Measurements from ENCODE around the gene TMEM139. TPM values are rescaled to one million over a fixed set of nuclear protein-coding genes. Genes with fewer than 3 reads are reported as not detected.

The TMEM139 gene
- total and polyA plus RNA-seq, 4 donors: 8.4 to 31.8 (median 19.5) TPM

DNA sequence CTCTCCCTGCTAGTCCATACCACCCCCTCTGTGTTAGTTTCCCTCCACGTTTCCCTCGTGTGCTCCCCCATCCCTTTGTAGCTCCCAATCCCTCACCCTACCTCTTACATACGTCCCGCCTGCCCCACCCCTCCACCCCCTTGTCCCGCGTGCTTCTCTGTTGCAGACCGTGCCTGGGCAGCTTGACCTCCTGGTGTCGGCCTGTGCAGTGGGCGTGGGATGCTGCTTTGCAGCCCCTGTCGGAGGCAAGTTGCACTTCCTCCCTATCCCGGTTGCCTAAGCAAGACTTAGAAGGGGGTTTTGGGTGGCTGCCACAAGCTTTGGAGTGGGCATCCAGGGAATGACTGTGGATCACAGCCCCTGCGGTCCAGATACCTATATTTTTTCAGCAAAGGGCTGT is 38.9 kb downstream of the TMEM139 start:
- Histone ChIP-seq H3K36me3 (ENCODE audit: control insufficient read depth in 4 of 4, insufficient read depth in 4 of 4, low read length in 4 of 4) (no peaks in the 10 kb centered on the region), H3K27ac (ENCODE audit: low read depth in 1 of 2, low read length in 1 of 2) (no peak overlapping the region)
- 56% methylated on average over 12 of the region's 12 CpGs for WGBS, 2 donors

DNA sequence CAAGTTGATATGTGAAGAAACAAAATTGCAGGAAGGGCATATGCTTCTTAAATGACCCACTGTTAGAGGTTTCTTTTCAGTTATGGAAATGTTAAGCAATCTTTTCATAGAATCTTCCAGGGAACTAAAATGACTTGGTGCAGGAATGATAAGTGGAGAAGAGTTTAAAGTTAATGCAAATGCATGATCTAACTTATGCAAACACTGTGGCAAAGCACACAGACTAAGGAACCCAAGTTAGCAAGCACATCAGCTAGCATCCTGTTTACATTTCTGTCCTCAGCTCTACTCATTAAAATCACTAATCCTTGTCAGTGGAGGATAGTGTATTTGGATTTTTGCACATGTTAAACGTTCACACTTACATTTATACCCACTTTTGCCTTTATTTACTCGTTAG is 40.5 kb downstream of the TMEM139 start:
- Histone ChIP-seq H3K4me3 (no peak overlapping the region), H3K4me1 (ENCODE audit: control insufficient read depth in 5 of 5, insufficient read depth in 5 of 5, low read length in 5 of 5) (peaks cover 0 to 17% (median 0%) of the 10 kb centered on the region in 5 donors), H3K36me3 (ENCODE audit: control insufficient read depth in 4 of 4, insufficient read depth in 4 of 4, low read length in 4 of 4) (no peaks in the 10 kb centered on the region), H3K9me3 (ENCODE audit: control insufficient read depth in 4 of 4, insufficient read depth in 3 of 4, low read length in 3 of 4) (peaks cover 0 to 1% (median 0%) of the 10 kb centered on the region in 4 donors), H3K9ac (ENCODE audit: insufficient read depth in 1 of 2, low read length in 2 of 2) (no peak overlapping the region), H3K27ac (ENCODE audit: low read depth in 1 of 2, low read length in 1 of 2) (no peak overlapping the region), H3K27me3 (ENCODE audit: control insufficient read depth in 3 of 3, insufficient read depth in 3 of 3, low read length in 2 of 3) (no peaks in the 10 kb centered on the region)
- 49 to 57% methylated on average over 2 of the region's 2 CpGs for WGBS, 2 donors
- peak in 1 of 3 donors; percentile 45 for DNase-seq
- no peak for ATAC-seq (ENCODE audit: insufficient read depth, low FRiP score)
- no peak for TF ChIP-seq CTCF (IDR thresholded peaks at IDR 0.05; ENCODE audit: control extremely low read depth, extremely low read depth)

More for the DNA sequence above, 38.9 kb downstream of the TMEM139 start:
- no peak overlapping the region for H3K9ac ChIP-seq (ENCODE audit: insufficient read depth in 1 of 2, low read length in 2 of 2)
- peaks cover 0 to 17% (median 0%) of the 10 kb centered on the region in 5 donors for H3K4me1 ChIP-seq (ENCODE audit: control insufficient read depth in 5 of 5, insufficient read depth in 5 of 5, low read length in 5 of 5)
- ATAC-seq (ENCODE audit: insufficient read depth, low FRiP score) (no peak), DNase-seq (peak in 2 of 3 donors; percentile 24 to 34)
- no peak for TF ChIP-seq CTCF (IDR thresholded peaks at IDR 0.05; ENCODE audit: control extremely low read depth, extremely low read depth)
- peaks cover 0 to 1% (median 0%) of the 10 kb centered on the region in 4 donors for H3K9me3 ChIP-seq (ENCODE audit: control insufficient read depth in 4 of 4, insufficient read depth in 3 of 4, low read length in 3 of 4)
- H3K4me3 ChIP-seq: no peak overlapping the region
- H3K27me3 ChIP-seq (ENCODE audit: control insufficient read depth in 3 of 3, insufficient read depth in 3 of 3, low read length in 2 of 3): no peaks in the 10 kb centered on the region

GRCh38 chr7:143327903-143328302 is 43.1 kb downstream of the TMEM139 start:
- DNase-seq: no peak
- peaks cover 0 to 13% (median 0%) of the 10 kb centered on the region in 5 donors for H3K4me1 ChIP-seq (ENCODE audit: control insufficient read depth in 5 of 5, insufficient read depth in 5 of 5, low read length in 5 of 5)
- H3K27me3 ChIP-seq (ENCODE audit: control insufficient read depth in 3 of 3, insufficient read depth in 3 of 3, low read length in 2 of 3): no peaks in the 10 kb centered on the region
- H3K36me3 ChIP-seq (ENCODE audit: control insufficient read depth in 4 of 4, insufficient read depth in 4 of 4, low read length in 4 of 4): no peaks in the 10 kb centered on the region
- no peak overlapping the region for H3K4me3 ChIP-seq
- peaks cover 0 to 1% (median 0%) of the 10 kb centered on the region in 4 donors for H3K9me3 ChIP-seq (ENCODE audit: control insufficient read depth in 4 of 4, insufficient read depth in 3 of 4, low read length in 3 of 4)
- no peak for TF ChIP-seq CTCF (IDR thresholded peaks at IDR 0.05; ENCODE audit: control extremely low read depth, extremely low read depth)
- H3K27ac ChIP-seq (ENCODE audit: low read depth in 1 of 2, low read length in 1 of 2): no peak overlapping the region
- ATAC-seq (ENCODE audit: insufficient read depth, low FRiP score): no peak
- WGBS, 2 donors: 87 to 90% methylated on average over 5 of the region's 5 CpGs
- H3K9ac ChIP-seq (ENCODE audit: insufficient read depth in 1 of 2, low read length in 2 of 2): no peak overlapping the region
